H9 (cell line): Measurements from ENCODE around the gene PITRM1. TPM values are rescaled to one million over a fixed set of nuclear protein-coding genes. Genes with fewer than 3 reads are reported as not detected.

Experiments
- DNase-seq: peaks from one replicate; pipeline ENCODE4 v3.0.0-alpha.2; 2017
- H2AFZ ChIP-seq: one replicate; pipeline ENCODE4 v1.6.1; 2013; ENCODE audit warnings: mild to moderate bottlenecking, low read length, control low read depth, moderate library complexity
- H2AK5ac ChIP-seq: 2 replicates; pipeline ENCODE4 v1.6.1; 2013; ENCODE audit warnings: low read length, control low read depth, mixed read lengths; ENCODE audit not compliant: insufficient read length
- H2BK120ac ChIP-seq: one replicate; pipeline ENCODE4 v1.6.1; 2013; ENCODE audit warnings: low read depth, mild to moderate bottlenecking, low read length, control low read depth, inconsistent platforms; ENCODE audit not compliant: poor library complexity, severe bottlenecking
- H2BK12ac ChIP-seq: 2 replicates; pipeline ENCODE4 v1.6.1; 2013; ENCODE audit warnings: low read length, control low read depth, mixed read lengths, low read depth; ENCODE audit not compliant: insufficient read length
- H2BK15ac ChIP-seq: 2 replicates; pipeline ENCODE4 v1.6.1; 2013; ENCODE audit warnings: low read depth, low read length, control low read depth
- H2BK20ac ChIP-seq: one replicate; pipeline ENCODE4 v1.6.1; 2013; ENCODE audit warnings: low read depth, mild to moderate bottlenecking, low read length, control low read depth, inconsistent platforms; ENCODE audit not compliant: poor library complexity, severe bottlenecking
- H2BK5ac ChIP-seq: 2 replicates; pipeline ENCODE4 v1.6.1; 2013; ENCODE audit warnings: low read length, control low read depth, mixed read lengths; ENCODE audit not compliant: insufficient read length
- H3K14ac ChIP-seq: 2 replicates; pipeline ENCODE4 v1.6.1; 2013; ENCODE audit warnings: low read length, control low read depth; ENCODE audit not compliant: insufficient read depth
- H3K18ac ChIP-seq: 2 replicates; pipeline ENCODE4 v1.6.1; 2013; ENCODE audit warnings: low read depth, mild to moderate bottlenecking, mixed read lengths, low read length, control low read depth; ENCODE audit not compliant: insufficient read length
- H3K23ac ChIP-seq: 2 replicates; pipeline ENCODE4 v1.6.1; 2013; ENCODE audit warnings: low read length, control low read depth, mixed read lengths, low read depth; ENCODE audit not compliant: insufficient read length
- H3K23me2 ChIP-seq: 2 replicates; pipeline ENCODE4 v1.6.1; 2013; ENCODE audit warnings: low read depth, mild to moderate bottlenecking, mixed read lengths, low read length, control low read depth; ENCODE audit not compliant: insufficient read length, poor library complexity, severe bottlenecking
- H3K27ac ChIP-seq: 2 replicates; pipeline ENCODE4 v1.5.1; 2013; ENCODE audit warnings: low read length, control low read depth, mixed read lengths, low read depth; ENCODE audit not compliant: insufficient read length
- H3K27me3 ChIP-seq: 2 replicates; pipeline ENCODE4 v1.6.1; 2013; ENCODE audit warnings: low read length, control low read depth, inconsistent platforms; ENCODE audit not compliant: insufficient read depth
- H3K4ac ChIP-seq: 2 replicates; pipeline ENCODE4 v1.6.1; 2013; ENCODE audit warnings: low read depth, mild to moderate bottlenecking, control low read depth, inconsistent platforms, low read length, moderate library complexity
- H3K4me1 ChIP-seq: 2 replicates; pipeline ENCODE4 v1.6.1; 2013; ENCODE audit warnings: low read length, control low read depth, inconsistent platforms; ENCODE audit not compliant: insufficient read depth
- H3K4me2 ChIP-seq: 2 replicates; pipeline ENCODE4 v1.6.1; 2013; ENCODE audit warnings: low read length, control low read depth, mixed read lengths; ENCODE audit not compliant: insufficient read length, insufficient read depth
- H3K56ac ChIP-seq: 2 replicates; pipeline ENCODE4 v1.6.1; 2013; ENCODE audit warnings: low read depth, mild to moderate bottlenecking, mixed read lengths, low read length, control low read depth; ENCODE audit not compliant: insufficient read length
- H3K79me1 ChIP-seq: 2 replicates; pipeline ENCODE4 v1.6.1; 2013; ENCODE audit warnings: low read depth, mild to moderate bottlenecking, moderate library complexity, low read length, control low read depth, inconsistent platforms; ENCODE audit not compliant: insufficient read depth, poor library complexity, severe bottlenecking
- H3K79me2 ChIP-seq: 2 replicates; pipeline ENCODE4 v1.6.1; 2013; ENCODE audit warnings: low read length, control low read depth, inconsistent platforms; ENCODE audit not compliant: insufficient read depth
- H3K9ac ChIP-seq: 2 replicates; pipeline ENCODE4 v1.6.1; 2013; ENCODE audit warnings: low read length, control low read depth, mixed read lengths; ENCODE audit not compliant: insufficient read length; ENCODE audit errors: extremely low read depth
- H3K9me3 ChIP-seq: one replicate; pipeline ENCODE4 v1.6.1; 2013; ENCODE audit warnings: low read depth, low read length, inconsistent platforms; ENCODE audit not compliant: control insufficient read depth
- H3T11ph ChIP-seq: one replicate; pipeline ENCODE4 v1.6.1; 2013; ENCODE audit warnings: mild to moderate bottlenecking, low read length, control low read depth, inconsistent platforms
- H4K20me1 ChIP-seq: one replicate; pipeline ENCODE4 v1.6.1; 2013; ENCODE audit not compliant: control insufficient read depth, insufficient read length, insufficient read depth
- H4K5ac ChIP-seq: 2 replicates; pipeline ENCODE4 v1.6.1; 2013; ENCODE audit warnings: low read depth, mild to moderate bottlenecking, mixed read lengths, low read length, control low read depth; ENCODE audit not compliant: insufficient read length
- H4K8ac ChIP-seq: replicated peaks from 2 replicates; pipeline ENCODE4 v1.6.1; 2013; ENCODE audit warnings: low read length, control low read depth, mixed read lengths, low read depth; ENCODE audit not compliant: insufficient read length
- H4K91ac ChIP-seq: 2 replicates; pipeline ENCODE4 v1.6.1; 2013; ENCODE audit warnings: low read depth, mild to moderate bottlenecking, moderate library complexity, mixed read lengths, low read length, control low read depth; ENCODE audit not compliant: insufficient read length
- H3K27ac Mint-ChIP-seq, 3 experiments: 2 replicates in 2 of 3; 3 replicates in 1 of 3; pipeline ENCODE4 v1.8.0; 2020 to 2021; ENCODE audit warnings: mixed read lengths in 3 of 3, mild to moderate bottlenecking in 1 of 3, moderate library complexity in 1 of 3
- H3K27me3 Mint-ChIP-seq: 2 replicates; pipeline ENCODE4 v1.8.0; 2021; ENCODE audit warnings: low read depth, mild to moderate bottlenecking, moderate library complexity, mixed read lengths
- H3K36me3 Mint-ChIP-seq, 3 experiments: 2 replicates in 2 of 3; 3 replicates in 1 of 3; pipeline ENCODE4 v1.8.0; 2020 to 2021; ENCODE audit warnings: low read depth in 3 of 3, mixed read lengths in 3 of 3; ENCODE audit not compliant: insufficient read depth in 1 of 3
- H3K4me1 Mint-ChIP-seq, 2 experiments: 2 replicates each; pipeline ENCODE4 v1.8.0; 2020; ENCODE audit warnings: mixed read lengths in 2 of 2
- H3K4me3 Mint-ChIP-seq, 2 experiments: 2 replicates in 1 of 2; 3 replicates in 1 of 2; pipeline ENCODE4 v1.8.0; 2020 to 2021; ENCODE audit warnings: mild to moderate bottlenecking in 2 of 2, mixed read lengths in 2 of 2, moderate library complexity in 1 of 2
- H3K9me3 Mint-ChIP-seq, 2 experiments: 2 replicates in 1 of 2; 3 replicates in 1 of 2; pipeline ENCODE4 v1.8.0; 2020; ENCODE audit warnings: mild to moderate bottlenecking in 2 of 2, mixed read lengths in 2 of 2, moderate library complexity in 1 of 2
- WGBS: extraction: QIAGEN DNeasy Blood & Tissue Kit; methylation state at CpG from one replicate; pipeline ENCODE4 v1.1.7; 2013; ENCODE audit warnings: missing lambda C conversion rate, low lambda C conversion rate, mixed read lengths; ENCODE audit not compliant: insufficient read length; ENCODE audit errors: extremely low coverage; 5-methylcytosine and 5-hydroxymethylcytosine counted together
- total RNA-seq: library from RNA; stranded (reverse); gene quantifications from 2 replicates; pipeline ENCODE4 v1.2.1, GENCODE V29; 2021
- TF ChIP-seq, protein P1 (sequence below): fragments of 200-600 bp; sonication (generic); conservative IDR thresholded peaks from 3 replicates; pipeline ENCODE4 v1.8.0; 2021; ENCODE audit warnings: antibody characterized with exemption, mild to moderate bottlenecking

The PITRM1 gene
- total RNA-seq, 1 experiment from 2014 or later: 27.8 TPM

DNA sequence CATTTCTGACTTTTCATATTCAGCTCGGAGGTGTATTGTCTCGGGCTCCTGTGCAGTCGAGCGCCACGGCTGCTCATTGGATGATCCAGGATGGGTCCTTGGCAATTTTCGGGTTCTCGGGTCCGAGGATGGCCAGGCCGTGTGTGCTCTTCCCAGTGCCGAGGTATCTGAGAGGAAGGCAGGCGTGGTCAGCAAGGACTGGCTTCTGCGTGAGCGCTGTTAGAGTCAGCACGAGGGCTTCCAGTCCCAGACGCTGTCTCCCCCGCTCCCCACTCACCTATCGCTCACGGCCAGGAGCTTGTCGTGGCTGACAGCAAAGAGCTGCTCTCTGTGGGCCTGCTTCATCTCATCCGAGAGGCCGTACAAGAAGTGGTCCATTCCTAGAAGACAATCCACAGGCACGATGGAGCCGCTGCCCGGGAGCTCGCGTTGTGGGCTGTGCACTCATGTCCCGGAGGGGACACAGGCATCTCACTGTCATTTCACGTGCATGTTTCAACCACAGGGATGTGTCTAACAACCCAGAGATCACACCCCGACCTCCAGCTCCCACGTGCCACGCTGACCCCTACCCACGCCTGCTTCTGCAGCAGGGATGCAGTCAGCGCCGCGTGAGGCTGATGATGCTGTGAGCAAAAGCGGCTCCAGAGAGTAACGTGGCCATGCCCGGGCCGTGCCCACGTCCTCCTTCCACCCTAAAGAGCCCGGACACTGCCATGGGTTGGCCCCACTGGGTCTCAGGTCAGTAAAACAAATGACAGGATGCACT lies 34.4 kb downstream of the PITRM1 start:
- no peaks in the 10 kb centered on the region for H3K27me3 Mint-ChIP-seq
- H3K27ac Mint-ChIP-seq: no peak overlapping the region; a peak in 1 of 7 replicates
- no peaks in the 10 kb centered on the region for H3K79me1 ChIP-seq
- H3K27ac ChIP-seq: no peak overlapping the region
- H2BK12ac ChIP-seq: no peak overlapping the region
- H3K4me2 ChIP-seq: no peak overlapping the region
- H2BK120ac ChIP-seq: no peak overlapping the region
- no peaks in the 10 kb centered on the region for H3K9me3 ChIP-seq
- H3K36me3 Mint-ChIP-seq: peaks cover 23 to 92% (median 90%) of the 10 kb centered on the region in 3 experiments; a peak in 6 of 7 replicates
- no peaks in the 10 kb centered on the region for H3K27me3 ChIP-seq
- H3K56ac ChIP-seq: no peak overlapping the region
- H2BK5ac ChIP-seq: no peak overlapping the region
- H4K8ac ChIP-seq: no peak overlapping the region
- H3K4ac ChIP-seq: no peak overlapping the region
- H2BK20ac ChIP-seq: no peak overlapping the region
- no peak overlapping the region for H3K18ac ChIP-seq
- H4K5ac ChIP-seq: no peak overlapping the region
- DNase-seq: no peak
- no peak overlapping the region for H3K9ac ChIP-seq
- no peaks in the 10 kb centered on the region for H3K4me1 ChIP-seq
- no peaks in the 10 kb centered on the region for H3K4me1 Mint-ChIP-seq
- TF ChIP-seq, protein P1, sequence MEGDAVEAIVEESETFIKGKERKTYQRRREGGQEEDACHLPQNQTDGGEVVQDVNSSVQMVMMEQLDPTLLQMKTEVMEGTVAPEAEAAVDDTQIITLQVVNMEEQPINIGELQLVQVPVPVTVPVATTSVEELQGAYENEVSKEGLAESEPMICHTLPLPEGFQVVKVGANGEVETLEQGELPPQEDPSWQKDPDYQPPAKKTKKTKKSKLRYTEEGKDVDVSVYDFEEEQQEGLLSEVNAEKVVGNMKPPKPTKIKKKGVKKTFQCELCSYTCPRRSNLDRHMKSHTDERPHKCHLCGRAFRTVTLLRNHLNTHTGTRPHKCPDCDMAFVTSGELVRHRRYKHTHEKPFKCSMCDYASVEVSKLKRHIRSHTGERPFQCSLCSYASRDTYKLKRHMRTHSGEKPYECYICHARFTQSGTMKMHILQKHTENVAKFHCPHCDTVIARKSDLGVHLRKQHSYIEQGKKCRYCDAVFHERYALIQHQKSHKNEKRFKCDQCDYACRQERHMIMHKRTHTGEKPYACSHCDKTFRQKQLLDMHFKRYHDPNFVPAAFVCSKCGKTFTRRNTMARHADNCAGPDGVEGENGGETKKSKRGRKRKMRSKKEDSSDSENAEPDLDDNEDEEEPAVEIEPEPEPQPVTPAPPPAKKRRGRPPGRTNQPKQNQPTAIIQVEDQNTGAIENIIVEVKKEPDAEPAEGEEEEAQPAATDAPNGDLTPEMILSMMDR: no peak
- H4K91ac ChIP-seq: no peak overlapping the region
- no peak overlapping the region for H2AFZ ChIP-seq
- no peak overlapping the region for H3K14ac ChIP-seq
- H3K23me2 ChIP-seq: no peaks in the 10 kb centered on the region
- no peak overlapping the region for H3K23ac ChIP-seq
- no peak overlapping the region for H3T11ph ChIP-seq
- H2BK15ac ChIP-seq: no peak overlapping the region
- no peaks in the 10 kb centered on the region for H3K79me2 ChIP-seq
- WGBS: no CpG with 5 or more reads among the region's 41 CpGs
- H3K9me3 Mint-ChIP-seq: no peaks in the 10 kb centered on the region
- no peak overlapping the region for H3K4me3 Mint-ChIP-seq
- no peaks in the 10 kb centered on the region for H4K20me1 ChIP-seq
- no peak overlapping the region for H2AK5ac ChIP-seq
